ENCODE measurements around the gene PDE3B. TPM values are rescaled to one million over a fixed set of nuclear protein-coding genes. Genes with fewer than 3 reads are reported as not detected.
A peak's percentile ranks its signal among the peaks of the same experiment; 100 is the strongest.

Gene PDE3B
- total and polyA plus RNA-seq, 10 donors: 1.7 to 78.7 (median 20.8) TPM

GRCh38 chr11:14907411-14908213, 264.0 kb downstream of the PDE3B start:
- Histone ChIP-seq H3K9me3 (no peaks in the 10 kb centered on the region), H3K36me3 (no peaks in the 10 kb centered on the region), H3K27ac (peak overlapping the region in 1 of 8 donors; percentile 26), H3K4me1 (peaks cover 8 to 47% (median 32%) of the 10 kb centered on the region in 6 donors), H3K27me3 (replicated peaks in 1 of 7) (no peaks in the 10 kb centered on the region), H3K4me3 (no peak overlapping the region)
- no peak for TF ChIP-seq POLR2A (IDR thresholded peaks at IDR 0.05)
- peak; percentile 59 to 90 (median 77) for TF ChIP-seq CTCF (IDR thresholded peaks at IDR 0.05 in 8 of 11, conservative IDR thresholded peaks at IDR 0.05 in 3 of 11)
- TF ChIP-seq POLR2AphosphoS5 (IDR thresholded peaks at IDR 0.05): peak in 1 of 3 donors; percentile 34
- intact Hi-C loops (cut with DNase I; ENCODE audit: low total_unique reads): loop anchor here (5.0 to 10.0 kb wide), 4 partner anchors 115 to 370 kb away; partner anchors contain the start of gene PDE3B
- DNase-seq: peak; percentile 96
- WGBS, 5 donors: 30 to 38% (median 32%) methylated on average over 10 to 13 of the region's 13 CpGs

- no peak for DNase-seq
- H3K9me3 ChIP-seq: no peaks in the 10 kb centered on the region
- H3K27me3 ChIP-seq (replicated peaks in 1 of 7): no peaks in the 10 kb centered on the region
- H3K27ac ChIP-seq: no peak overlapping the region
- TF ChIP-seq CTCF (IDR thresholded peaks at IDR 0.05 in 8 of 11, conservative IDR thresholded peaks at IDR 0.05 in 3 of 11) (peak; percentile 30 to 73 (median 51)), POLR2A (IDR thresholded peaks at IDR 0.05) (no peak)
- peaks cover 8 to 47% (median 32%) of the 10 kb centered on the region in 6 donors for H3K4me1 ChIP-seq
- WGBS, 5 donors: 27 to 55% (median 41%) methylated on average over 6 of the region's 6 CpGs
- intact Hi-C loops (cut with DNase I; ENCODE audit: low total_unique reads): loop anchor here (5.0 to 10.0 kb wide), 4 partner anchors 116 to 371 kb away; partner anchors contain the start of gene PDE3B
- H3K36me3 ChIP-seq: no peaks in the 10 kb centered on the region
- no peak overlapping the region for H3K4me3 ChIP-seq
Observed at GRCh38 chr11:14908214-14908880, 264.7 kb downstream of the PDE3B start.

GRCh38 chr11:14914536-14914935, 270.9 kb downstream of the PDE3B start:
- intact Hi-C loops (cut with DNase I; ENCODE audit: low total_unique reads): no loop called here
- no peak for DNase-seq
- 44 to 71% (median 56%) methylated on average over 3 of the region's 3 CpGs for WGBS, 5 donors
- Histone ChIP-seq H3K27me3 (replicated peaks in 1 of 7) (peaks cover 0 to 11% (median 0%) of the 10 kb centered on the region in 7 donors), H3K9me3 (peaks cover 0 to 6% (median 0%) of the 10 kb centered on the region in 8 donors), H3K4me3 (no peak overlapping the region), H3K27ac (peak overlapping the region in 1 of 8 donors; percentile 29), H3K4me1 (no peaks in the 10 kb centered on the region), H3K36me3 (no peaks in the 10 kb centered on the region)
- no peak for TF ChIP-seq POLR2A (IDR thresholded peaks at IDR 0.05)
- no peak for TF ChIP-seq POLR2AphosphoS5 (IDR thresholded peaks at IDR 0.05)

GRCh38 chr11:14916403-14916802, 272.8 kb downstream of the PDE3B start:
- no peak overlapping the region for H3K27ac ChIP-seq
- peaks cover 0 to 6% (median 0%) of the 10 kb centered on the region in 8 donors for H3K9me3 ChIP-seq
- no peaks in the 10 kb centered on the region for H3K36me3 ChIP-seq
- WGBS, 5 donors: 84 to 97% (median 93%) methylated on average over 1 of the region's 1 CpG
- intact Hi-C loops (cut with DNase I; ENCODE audit: low total_unique reads): no loop called here
- no peak for DNase-seq
- H3K4me1 ChIP-seq: no peaks in the 10 kb centered on the region
- no peak overlapping the region for H3K4me3 ChIP-seq
- TF ChIP-seq POLR2A (IDR thresholded peaks at IDR 0.05) (no peak), CTCF (IDR thresholded peaks at IDR 0.05 in 8 of 11, conservative IDR thresholded peaks at IDR 0.05 in 3 of 11) (no peak), POLR2AphosphoS5 (IDR thresholded peaks at IDR 0.05) (no peak)
- H3K27me3 ChIP-seq (replicated peaks in 1 of 7): peaks cover 0 to 11% (median 0%) of the 10 kb centered on the region in 7 donors

Small RNA genes within 50 kb of the gene (small RNA-seq; reads per million reads assigned to genes)
- 0 reads per million in 4 donors for gene CALCP

Other genes with a start within 250 kb of the PDE3B start
- gene COPB1, start 144.0 kb upstream of the PDE3B start, total RNA-seq: 100 to 1,000 TPM in 2 of 7 donors, 10 to 100 TPM in 5; 74.8 to 122 (median 87.1) TPM
- 10 to 100 TPM; 43.6 to 48.4 (median 48.2) TPM for gene COPB1, start 144.0 kb upstream of the PDE3B start, polyA plus RNA-seq
- 100 to 1,000 TPM; 103 to 161 (median 131) TPM for gene PSMA1, start 123.4 kb upstream of the PDE3B start, total RNA-seq
- 100 to 1,000 TPM; 145 to 188 (median 179) TPM for gene PSMA1, start 123.4 kb upstream of the PDE3B start, polyA plus RNA-seq
- gene CYP2R1, start 248.4 kb downstream of the PDE3B start, total RNA-seq: 10 to 100 TPM in 6 of 7 donors, 1 to 10 TPM in 1; 9.6 to 30.3 (median 15.6) TPM
- 10 to 100 TPM; 23.5 to 45.0 (median 32.7) TPM for gene CYP2R1, start 248.4 kb downstream of the PDE3B start, polyA plus RNA-seq